Measurements from ENCODE around the gene MGAT4A.

The MGAT4A gene

DNA sequence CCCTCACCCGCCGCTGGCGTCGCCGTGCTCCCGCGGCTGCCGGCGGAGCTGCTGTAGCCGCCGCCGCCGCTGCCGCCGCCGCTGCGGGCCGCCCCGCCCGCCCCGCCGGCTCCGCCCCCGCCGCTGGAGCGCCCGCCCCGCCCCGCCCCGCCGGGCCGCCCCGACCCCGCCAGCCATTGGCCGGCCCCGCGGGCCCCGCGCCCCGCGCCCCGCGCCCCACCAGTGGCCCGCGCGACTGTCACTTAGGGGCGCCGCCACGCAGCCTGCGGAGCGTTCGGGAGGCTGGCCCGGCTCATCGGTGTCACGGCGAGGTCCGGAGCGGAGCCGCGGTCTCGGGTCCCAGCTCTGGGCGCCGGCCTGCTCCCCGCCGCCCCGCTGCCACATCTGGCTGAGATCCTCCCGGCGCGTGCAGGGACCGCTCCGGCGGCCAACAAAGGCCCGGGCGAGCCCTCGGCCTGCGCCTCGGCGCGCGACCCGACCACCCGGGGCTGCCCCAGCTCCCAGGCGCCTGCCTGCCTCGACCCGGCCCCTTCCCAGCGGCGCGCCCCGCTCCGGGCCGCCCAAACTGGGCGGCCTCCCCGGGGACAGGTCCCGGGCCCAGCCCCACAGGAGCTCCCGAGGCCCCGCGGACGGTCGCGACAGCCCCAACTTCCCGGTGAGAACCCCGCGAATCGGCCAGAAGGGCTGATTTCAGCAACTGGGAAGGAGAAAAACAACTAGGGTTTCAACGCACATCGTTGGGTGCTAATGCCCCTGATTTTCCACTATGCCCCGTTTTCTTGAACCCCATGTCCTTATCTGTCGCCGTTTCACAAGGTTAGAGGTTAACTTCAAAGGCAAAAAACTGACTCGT, at the start of gene MGAT4A:
TSS of gene MGAT4A (minus strand) at position 92 of the 853 bp plus-strand sequence. CDS start 4,800 bp downstream, outside the sequence.
- peak; percentile 82 for DNase-seq (ENCODE audit: low spot score)

DNA sequence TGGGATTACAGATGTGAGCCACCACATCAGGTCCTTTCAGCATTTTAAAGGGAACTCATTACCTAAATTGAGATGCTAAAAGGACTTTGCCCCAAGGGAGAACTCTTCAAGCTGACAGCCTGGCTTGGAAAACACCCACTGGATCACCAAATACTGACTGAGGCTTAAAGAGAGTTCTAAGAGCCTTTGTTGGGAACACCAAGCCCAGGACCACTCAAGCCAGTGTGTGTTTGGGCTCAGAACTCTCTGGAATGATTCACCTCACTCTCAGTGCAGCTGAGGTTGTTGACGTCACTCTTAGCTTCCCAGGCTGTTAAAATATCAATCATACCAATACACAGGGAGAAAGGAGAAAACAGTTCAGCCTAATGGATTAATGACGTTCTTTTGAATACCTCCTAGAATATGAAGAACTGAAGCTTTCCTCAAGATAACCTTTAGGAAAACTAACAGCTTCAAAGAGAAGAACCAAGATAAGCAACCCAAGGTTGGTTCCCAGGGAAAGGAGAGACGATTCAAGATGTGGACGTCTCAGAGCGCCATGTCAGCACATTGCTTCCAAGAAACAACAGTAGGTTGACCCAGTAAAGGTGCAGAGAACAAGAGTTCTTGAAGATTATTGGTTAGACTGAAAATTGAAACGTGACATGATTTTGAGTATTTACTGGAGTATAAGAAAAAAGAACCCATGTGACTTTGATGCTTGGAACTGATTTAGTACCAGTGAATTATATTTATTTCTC, 48.0 kb upstream of the MGAT4A start:
- DNase-seq (ENCODE audit: low spot score), result no peak

DNA sequence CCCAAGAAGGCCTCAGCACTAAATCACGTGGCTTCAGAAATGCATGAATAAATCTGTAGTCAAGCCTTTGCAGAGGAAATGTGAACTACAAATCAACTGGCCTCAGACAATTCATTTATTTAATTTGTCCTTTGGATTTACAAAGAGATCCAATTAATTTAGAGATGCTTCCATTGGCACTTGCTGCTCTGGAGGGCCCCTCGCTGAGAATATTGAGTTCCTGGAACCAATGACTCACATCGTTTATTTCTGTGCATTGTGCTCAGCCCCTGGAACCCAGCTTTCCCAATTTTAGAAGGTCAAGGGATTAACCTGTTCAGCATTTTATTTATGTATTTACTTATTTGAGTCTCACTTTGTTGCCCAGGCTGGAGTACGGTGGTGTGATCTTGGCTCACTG, 47.2 kb upstream of the MGAT4A start:
- no peak for DNase-seq (ENCODE audit: low spot score)

DNA sequence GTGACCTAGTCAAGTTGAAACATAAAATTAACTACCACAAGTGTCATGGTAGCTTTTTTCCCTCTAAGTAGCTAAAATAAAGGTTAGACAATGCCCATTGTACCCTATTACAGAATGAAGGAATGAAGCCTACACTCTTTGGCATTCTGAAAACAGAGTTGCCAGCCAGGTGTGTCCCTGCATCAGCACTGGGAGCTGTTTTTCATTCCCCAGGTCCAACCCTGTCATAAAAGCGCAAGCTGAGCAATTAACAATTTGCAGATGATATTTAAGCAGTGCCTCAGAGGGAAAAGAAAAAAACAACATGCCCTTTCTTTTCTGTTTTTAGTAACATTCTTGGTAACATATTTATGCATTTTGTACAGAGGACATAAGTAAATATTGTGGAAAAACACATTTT, 46.8 kb upstream of the MGAT4A start:
- DNase-seq (ENCODE audit: low spot score), result no peak

DNA sequence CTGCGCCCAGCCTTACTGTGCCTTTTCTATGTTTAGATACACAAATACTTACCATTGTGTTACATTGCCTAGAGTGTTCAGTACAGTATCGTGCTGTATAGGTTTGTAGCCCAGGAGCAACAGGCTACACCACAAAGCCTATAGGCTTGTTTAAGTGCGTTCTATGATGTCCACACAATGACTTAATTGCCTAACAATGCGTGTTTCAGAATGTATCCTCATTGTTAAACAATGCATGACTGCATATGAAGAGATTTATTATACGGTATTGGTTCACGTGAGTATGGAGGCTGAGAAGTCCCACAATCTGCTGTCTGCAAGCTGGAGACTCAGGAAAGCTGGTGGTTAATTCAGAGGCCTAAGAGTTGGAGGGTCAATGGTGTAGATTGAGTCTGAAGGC, 46.1 kb upstream of the MGAT4A start:
- DNase-seq (ENCODE audit: low spot score), result no peak

DNA sequence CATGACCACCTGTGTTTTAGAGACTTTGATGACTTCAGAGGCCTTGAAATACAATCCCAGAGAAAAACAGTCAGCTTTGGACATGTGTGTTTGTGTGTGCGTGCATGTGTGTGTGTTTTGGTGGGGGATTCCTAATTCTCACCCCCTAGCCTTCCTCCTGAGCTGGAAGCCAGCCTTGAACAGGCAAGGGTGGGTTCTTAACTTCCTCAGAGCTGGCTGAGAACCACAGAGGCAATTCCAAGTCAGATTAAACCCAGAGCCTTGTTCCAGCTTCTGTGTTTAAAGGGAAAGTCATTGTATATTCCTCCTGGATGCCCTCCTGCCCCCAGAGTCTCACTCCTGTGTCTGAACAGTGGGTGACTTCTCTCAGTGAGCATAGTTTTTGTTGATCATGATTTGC, 45.2 kb upstream of the MGAT4A start:
- DNase-seq (ENCODE audit: low spot score), result no peak

DNA sequence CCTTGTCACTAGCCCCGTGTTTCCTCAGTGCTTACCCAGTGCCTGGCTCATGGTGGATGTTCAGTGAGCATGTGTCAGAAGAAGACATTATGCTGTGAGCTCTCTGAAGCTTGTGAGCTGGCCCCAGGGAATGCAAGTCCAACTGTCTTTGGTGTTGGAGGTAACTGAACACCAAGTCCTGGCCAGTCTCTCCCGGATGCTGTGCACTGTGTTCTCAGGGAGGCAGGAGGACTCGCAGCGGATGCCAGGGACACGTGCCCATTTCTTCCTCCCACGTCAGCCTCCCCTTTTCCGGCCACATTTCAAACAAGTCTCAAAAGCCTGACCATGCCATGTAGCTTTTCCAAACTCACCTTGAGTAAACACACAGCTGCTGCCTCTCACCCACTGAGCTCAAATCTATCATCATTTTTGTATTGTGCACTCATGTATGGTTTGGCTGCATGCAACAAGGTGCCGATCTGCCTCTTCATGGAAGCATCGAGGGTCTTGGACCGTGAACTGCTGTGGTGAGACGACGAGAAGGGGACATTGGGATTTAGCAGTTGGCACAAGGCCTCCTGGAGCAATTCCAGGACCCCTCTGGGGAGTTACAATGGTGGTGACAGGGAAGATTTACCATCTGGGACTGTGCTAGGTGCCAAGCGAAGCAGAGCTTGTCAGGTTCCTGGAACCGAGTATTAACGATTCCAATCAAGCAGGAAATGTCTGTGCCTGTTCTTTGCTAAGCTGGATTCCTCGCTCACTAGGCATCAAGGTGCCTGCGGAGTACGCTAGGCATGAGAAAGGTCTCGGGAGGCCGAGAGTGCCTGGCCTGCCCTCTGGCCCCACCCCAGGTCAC, 44.4 kb upstream of the MGAT4A start:
- no peak for DNase-seq (ENCODE audit: low spot score)

DNA sequence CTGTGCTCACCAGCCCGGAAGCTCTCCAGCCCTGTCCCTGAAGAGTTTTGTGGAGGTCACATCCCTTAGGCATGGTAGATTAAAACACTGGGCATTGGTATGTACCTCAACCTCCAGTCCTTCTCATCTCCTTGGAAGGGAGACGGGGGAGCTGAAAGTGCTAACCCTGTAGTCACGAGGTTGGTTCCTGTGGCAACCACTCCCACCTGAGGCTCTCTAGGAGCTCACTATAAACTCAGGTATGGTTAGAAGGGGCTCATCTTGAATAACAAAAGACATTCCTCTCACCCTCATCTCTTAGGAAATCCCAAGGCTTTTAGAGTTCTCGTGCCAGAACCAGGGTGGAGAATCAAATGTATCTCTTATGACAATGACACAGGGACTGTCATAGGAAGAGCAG, 43.0 kb upstream of the MGAT4A start:
- DNase-seq (ENCODE audit: low spot score), result no peak

DNA sequence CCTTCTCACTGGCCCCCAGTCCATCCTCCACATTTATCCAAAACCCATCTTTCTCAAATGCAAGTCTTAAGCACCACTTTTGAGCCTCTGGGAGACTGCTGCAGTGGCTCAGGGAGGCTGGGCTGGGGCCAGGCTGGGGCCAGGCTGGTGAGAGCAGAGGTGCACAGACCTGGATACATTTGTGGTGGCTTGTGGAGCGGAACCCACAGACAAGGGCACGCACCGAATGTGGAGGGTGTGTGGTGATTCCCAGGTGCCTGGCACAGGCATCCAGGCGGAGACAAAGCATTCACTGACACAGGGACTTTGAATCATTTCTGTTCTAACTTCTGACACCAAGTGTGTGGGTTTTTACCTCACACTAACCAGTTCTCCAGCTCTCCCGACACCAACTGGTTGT, 42.2 kb upstream of the MGAT4A start:
- no peak for DNase-seq (ENCODE audit: low spot score)

DNA sequence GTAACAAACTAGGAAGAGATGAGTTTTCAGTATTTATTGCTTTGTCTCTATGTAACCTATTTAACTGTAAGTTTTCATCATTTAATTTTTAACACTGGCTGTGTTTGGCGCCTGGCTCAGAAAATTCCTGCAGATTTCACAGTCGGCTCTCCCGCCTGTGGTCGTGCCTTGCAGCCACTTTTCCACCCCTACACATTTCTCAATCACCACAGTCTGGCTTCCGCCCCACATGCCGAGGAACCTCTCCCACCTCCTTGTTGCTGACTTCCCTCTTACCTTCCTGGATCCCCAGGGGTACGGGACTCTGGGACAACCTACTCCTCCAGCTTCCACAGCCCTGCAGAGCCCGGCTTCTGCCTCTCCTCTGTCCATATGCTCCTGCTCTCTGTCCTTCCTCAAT, 41.6 kb upstream of the MGAT4A start:
- no peak for DNase-seq (ENCODE audit: low spot score)

DNA sequence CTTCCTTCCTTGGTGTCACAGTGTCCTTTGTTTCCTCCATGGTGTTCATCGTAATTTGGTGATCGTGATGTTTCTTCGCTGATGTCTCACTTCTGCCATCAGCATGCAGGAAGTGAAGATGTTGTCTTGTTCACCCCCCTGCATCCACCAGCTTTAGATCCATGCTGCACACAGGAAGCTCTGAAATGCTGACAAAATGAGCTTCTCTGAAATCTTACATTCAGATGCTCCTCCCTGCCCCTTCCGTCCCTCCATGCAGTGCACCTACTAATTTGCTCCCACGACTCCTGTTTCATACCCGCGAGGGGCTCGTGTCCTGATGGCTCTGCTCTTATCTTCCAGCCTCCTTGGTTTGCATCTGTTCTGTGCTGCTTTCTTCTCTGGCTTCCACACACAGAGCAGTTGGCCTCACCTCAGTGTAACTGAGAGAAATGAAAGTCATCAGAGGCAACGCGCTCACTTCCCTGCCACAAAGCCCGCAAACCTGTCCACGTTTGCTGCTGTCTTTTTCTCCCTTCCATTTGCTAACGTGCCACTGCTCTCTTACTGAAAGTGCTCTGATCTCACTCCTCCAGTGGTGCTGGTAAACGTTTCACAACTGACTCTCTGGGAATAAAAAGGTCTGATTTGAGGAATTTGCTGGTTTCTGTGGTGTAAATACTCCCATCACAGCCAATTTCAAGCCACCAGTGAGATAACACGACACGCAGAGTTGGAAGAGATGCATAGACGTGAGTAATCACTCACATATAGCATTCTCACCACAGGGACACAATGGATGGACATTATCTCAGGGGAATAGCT, 41.0 kb upstream of the MGAT4A start:
- no peak for DNase-seq (ENCODE audit: low spot score)

DNA sequence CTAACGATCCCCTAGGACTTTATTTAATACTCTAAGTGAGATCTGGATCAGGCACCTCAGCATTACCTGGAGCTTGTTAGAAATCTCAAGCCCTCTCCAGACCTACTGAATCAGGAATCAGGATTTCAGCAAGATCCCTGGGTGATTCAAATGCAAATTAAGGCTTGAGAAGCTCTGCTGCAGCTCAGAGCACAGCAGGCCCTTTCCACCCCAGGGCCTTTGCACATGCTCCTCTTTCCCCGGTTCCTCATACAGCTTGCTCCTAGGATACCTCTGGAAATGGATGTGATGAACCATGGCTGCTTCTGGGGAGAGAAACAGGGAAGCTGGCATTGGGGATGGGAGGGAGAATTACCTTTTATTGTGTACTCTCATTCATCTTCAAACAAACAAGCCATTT, 40.3 kb upstream of the MGAT4A start:
- no peak for DNase-seq (ENCODE audit: low spot score)

DNA sequence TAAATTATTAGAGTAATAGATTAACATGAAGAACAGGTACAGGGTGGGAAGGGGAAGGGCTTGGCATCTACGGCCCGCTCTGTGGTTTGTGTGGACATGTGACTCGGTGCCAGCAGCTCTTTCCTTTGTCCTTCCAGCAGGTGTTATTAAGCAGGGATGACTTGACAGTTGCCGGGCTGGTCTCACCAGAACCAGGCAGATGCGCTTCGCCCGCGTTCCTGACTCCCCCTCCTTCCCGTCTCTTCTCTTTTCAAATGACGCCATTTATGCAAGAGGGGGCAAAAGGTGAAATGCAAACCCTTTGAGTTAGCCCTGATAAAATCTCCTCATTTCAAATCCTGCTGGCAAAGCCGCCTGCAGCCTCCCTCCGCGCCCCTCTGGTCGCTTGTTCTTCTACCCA, 38.9 kb upstream of the MGAT4A start:
- DNase-seq (ENCODE audit: low spot score), result no peak

DNA sequence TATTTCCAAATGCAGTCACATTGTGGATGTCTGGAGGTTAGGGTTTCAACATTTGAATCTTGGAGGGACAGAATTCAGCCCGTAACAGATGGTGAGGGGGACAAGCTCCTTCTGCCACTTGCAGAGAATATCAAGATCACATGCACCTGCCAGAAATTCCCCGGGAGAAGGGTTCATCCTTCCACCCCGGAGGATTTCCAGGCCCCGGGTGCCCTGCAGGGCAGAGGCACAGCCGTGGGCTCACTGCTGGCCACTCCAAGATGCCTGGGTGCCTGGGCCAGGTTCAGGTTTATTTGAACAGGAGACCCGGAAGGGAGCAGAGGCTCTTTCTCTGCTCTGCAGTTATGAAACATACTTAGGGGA, 38.2 kb upstream of the MGAT4A start:
- no peak for DNase-seq (ENCODE audit: low spot score)

DNA sequence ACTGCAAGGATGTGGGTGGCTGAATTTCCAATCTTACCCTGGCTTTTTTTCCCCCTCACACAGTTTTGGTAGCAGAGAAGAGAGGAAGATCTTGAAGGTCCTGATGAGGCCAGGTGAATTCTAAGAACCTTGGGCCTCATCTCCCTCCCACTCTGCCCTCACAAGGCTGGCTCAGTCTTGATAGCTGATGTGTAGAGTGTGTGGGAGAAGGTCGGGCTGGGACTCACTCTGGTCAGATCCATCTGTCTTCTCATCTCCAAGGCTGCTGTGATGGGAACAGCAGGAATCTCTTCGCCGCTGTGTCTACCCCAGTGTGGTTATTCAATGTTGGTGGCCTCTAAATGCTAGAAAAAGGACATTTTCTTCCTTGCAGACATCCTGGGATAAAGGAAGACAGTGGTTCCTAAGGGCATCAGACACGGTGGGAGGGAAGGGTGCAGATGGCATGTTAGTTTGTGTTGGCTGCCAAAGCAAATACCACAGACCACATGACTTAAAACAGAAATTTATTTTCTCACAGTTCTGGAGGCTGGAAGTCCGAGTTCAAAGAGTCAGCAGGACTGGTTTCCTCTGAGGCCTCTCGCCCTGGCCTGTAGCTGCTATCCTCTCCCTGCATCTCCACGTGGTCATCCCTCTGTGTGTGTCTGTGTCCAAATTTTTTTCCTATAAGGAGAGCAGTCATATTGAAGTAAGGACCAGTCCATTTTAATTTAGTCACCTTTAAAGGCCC, 37.6 kb upstream of the MGAT4A start:
- DNase-seq (ENCODE audit: low spot score), result no peak

DNA sequence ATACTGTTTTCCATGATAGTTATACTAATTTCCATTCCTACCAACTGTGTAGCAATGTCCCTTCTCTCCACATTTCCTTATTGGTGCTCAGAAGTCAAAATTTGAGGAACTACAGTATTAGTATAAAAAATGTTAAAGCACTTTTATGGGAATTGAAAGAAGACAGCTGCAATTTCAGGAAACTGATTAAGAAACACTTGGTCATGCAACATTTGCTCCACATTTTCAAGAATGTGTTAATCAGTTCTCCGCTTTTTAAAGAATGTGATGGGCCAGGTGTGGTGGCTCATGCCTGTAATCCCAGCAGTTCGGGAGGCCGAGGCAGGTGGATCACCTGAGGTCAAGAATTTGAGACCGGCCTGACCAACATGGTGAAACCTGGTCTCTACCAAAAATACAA, 33.6 kb upstream of the MGAT4A start:
- DNase-seq (ENCODE audit: low spot score), result no peak

DNA sequence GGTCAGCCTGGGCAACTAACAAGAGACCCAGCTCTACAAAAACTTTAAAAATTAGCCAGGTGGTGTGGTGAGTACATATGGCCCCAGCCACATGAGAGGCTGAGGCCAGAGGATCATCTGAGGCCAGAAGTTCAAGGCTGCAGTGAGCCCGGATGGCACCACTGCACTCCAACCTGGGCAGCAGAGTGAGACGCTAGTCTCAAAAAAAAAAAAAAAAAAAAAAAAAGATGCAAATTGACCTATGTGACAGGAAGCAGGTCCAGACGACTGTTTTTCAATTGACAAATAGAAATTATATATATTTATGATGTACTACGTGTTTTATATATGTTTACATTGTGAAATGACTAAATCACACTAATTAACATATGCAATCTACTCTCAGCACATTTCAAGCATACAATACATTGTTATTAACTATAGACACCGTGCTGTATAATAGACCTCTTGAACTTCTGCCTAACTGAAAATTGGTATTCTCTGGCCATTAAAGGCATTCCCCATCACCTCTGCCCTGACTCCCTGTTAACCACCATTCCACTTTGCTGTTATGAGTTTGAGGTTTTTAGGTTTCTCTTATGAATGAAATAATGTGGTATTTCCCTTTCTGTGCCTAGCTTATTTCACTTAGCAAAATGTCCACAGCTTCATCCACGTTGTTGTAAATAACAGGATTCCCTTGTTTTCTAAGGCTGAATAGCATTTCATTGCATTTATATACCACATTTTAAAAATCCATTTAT, 32.4 kb upstream of the MGAT4A start:
- no peak for DNase-seq (ENCODE audit: low spot score)

DNA sequence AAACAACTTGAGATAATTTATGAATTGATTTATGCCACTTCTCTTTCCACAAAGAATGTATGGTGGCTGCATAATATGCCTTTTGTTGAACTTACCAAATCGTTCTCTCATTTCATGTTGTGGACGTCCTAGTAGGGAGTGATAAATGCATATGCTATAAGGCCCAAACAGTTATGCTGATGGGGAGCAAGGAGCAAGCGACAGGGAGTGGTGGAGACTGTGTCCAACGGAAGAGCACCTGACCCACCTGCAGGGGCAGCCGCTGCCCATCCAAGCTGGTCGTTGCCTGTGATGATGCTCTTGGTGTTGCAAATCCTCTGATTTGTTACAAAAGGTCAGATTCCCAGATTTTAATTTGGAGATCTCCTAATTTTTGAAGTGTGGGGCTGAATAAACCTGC, 31.0 kb upstream of the MGAT4A start:
- no peak for DNase-seq (ENCODE audit: low spot score)

DNA sequence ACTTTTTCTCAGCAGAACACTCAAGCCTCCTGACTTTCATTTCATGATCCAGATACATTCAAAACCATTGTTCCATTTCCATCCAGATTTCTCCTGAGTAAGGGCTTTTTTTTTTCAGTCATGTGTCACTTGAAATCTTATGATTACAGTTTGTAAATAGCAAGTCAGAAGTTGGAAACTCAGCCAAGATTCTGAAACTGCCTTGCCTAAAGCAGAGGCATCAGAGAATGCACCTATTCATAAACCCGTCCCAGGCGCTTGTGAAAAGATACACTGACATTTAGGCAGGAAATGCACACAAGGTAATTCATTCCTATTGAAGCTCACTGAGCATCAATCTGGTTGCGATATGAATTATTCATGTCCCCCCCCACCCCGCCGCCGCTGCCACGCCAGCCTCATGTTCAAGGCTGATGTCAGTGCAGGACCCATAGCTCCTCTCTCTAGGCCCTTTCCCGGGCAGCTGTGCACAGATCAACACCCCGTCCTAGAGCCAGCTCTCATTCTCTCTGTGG, 30.4 kb upstream of the MGAT4A start:
- peak; percentile 54 for DNase-seq (ENCODE audit: low spot score)

Measured in globus pallidus (tissue), 1 donor.